ENCODE data around the gene LGR5. TPM values are rescaled to one million over a fixed set of nuclear protein-coding genes. Genes with fewer than 3 reads are reported as not detected.

Gene LGR5
- total and polyA plus RNA-seq, 4 donors: 1.6 to 8.8 (median 7.2) TPM

DNA sequence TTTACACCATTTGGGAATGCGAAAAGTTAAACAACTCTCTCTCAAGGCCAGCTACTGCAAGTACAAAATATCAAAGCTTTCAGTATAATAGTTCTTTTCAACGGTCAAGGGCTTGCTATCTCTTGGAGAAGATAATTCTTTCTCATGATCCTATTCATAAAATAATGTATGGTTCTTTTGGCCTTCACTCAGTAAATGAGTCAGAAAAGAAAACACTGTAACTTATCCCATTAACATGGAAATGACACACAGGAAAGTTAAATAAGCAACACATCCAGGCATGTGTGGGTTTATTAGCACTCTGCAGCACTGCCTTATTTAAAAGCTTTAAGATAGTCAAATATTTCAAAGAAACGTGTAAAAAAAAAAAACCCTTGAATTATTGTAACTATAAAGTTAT is 187.2 kb downstream of the LGR5 start:
- H3K27ac ChIP-seq (ENCODE audit: low read depth, low read length): peak overlapping the region; percentile 25
- peaks cover 25% of the 10 kb centered on the region for H3K36me3 ChIP-seq (ENCODE audit: control insufficient read depth, insufficient read depth, low read length)
- no peaks in the 10 kb centered on the region for H3K9me3 ChIP-seq (ENCODE audit: control insufficient read depth, insufficient read depth, low read length)
- WGBS (ENCODE audit: insufficient coverage): no CpG with 5 or more reads among the region's 3 CpGs
- no peaks in the 10 kb centered on the region for H3K4me1 ChIP-seq (ENCODE audit: control insufficient read depth, insufficient read depth, low read length)
- no peak overlapping the region for H3K4me3 ChIP-seq (ENCODE audit: low read depth, low read length)
- H3K27me3 ChIP-seq (ENCODE audit: control insufficient read depth, insufficient read depth, low read length): no peaks in the 10 kb centered on the region
- peak in 1 of 6 donors; percentile 2 for DNase-seq (ENCODE audit: low read depth in 4 of 6, low spot score in 6 of 6)

DNA sequence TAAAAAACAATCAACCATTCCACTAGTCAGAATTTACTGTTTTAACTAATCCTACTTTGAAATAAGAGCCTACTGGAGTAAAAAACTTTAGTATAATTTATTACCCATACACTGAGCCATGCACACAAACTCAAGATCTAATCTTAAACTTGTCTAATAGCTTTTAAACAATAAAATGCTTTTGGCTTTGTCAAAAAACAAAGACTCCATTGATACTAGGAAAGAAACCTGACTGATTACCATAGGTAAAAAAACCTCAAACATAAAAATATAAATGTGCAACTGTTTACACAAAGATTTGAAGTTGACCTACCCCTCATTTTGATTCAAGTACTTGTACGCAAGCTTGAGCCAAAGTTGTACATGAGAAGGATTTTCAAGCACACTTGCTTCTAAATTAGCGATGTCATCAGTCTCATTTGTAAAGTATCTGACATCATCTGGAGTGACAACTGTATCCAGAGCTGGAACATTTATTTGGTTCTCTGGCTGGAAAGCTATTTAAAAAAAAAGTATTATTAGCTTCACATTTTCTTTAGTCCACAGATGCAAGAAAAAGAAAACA is 187.9 kb downstream of the LGR5 start:
- peaks cover 18% of the 10 kb centered on the region for H3K36me3 ChIP-seq (ENCODE audit: control insufficient read depth, insufficient read depth, low read length)
- H3K4me1 ChIP-seq (ENCODE audit: control insufficient read depth, insufficient read depth, low read length): no peaks in the 10 kb centered on the region
- H3K27ac ChIP-seq (ENCODE audit: low read depth, low read length): no peak overlapping the region
- H3K4me3 ChIP-seq (ENCODE audit: low read depth, low read length): no peak overlapping the region
- H3K9me3 ChIP-seq (ENCODE audit: control insufficient read depth, insufficient read depth, low read length): no peaks in the 10 kb centered on the region
- DNase-seq (ENCODE audit: low read depth in 4 of 6, low spot score in 6 of 6): no peak
- WGBS (ENCODE audit: insufficient coverage): no CpG with 5 or more reads among the region's 2 CpGs
- H3K27me3 ChIP-seq (ENCODE audit: control insufficient read depth, insufficient read depth, low read length): no peaks in the 10 kb centered on the region

Other genes starting within 250 kb of the LGR5 start
- 10 to 100 TPM; 38.5 to 59.4 TPM for gene ZFC3H1, start 224.1 kb downstream of the LGR5 start, total RNA-seq
- 10 to 100 TPM; 60.1 to 62.4 TPM for gene ZFC3H1, start 224.1 kb downstream of the LGR5 start, polyA plus RNA-seq (ENCODE audit: insufficient read length in 2 of 2)
- gene THAP2, start 224.5 kb downstream of the LGR5 start, total RNA-seq: 10 to 100 TPM; 16.0 to 17.6 TPM
- 10 to 100 TPM; 12.4 to 18.6 TPM for gene THAP2, start 224.5 kb downstream of the LGR5 start, polyA plus RNA-seq (ENCODE audit: insufficient read length in 2 of 2)
- gene TMEM19, start 246.3 kb downstream of the LGR5 start, total RNA-seq: 10 to 100 TPM; 42.6 to 58.1 TPM
- 10 to 100 TPM; 29.2 to 34.8 TPM for gene TMEM19, start 246.3 kb downstream of the LGR5 start, polyA plus RNA-seq (ENCODE audit: insufficient read length in 2 of 2)

All from spinal cord (tissue), 10 donors.